OCI-LY1 (cell line): ENCODE data around the gene TOP2A.

Experiments used
- H2AFZ ChIP-seq: fragments of 200-600 bp; sonication (generic), shearing (Covaris generic); 2 replicates; pipeline ENCODE4 v1.6.0; 2014; ENCODE audit warnings: antibody characterized with exemption, mild to moderate bottlenecking, low read length
- H3F3A ChIP-seq: fragments of 200-600 bp; sonication (generic), shearing (Covaris generic); 2 replicates; pipeline ENCODE4 v1.6.0; 2014; ENCODE audit warnings: mild to moderate bottlenecking, antibody characterized with exemption, low read length, moderate library complexity; ENCODE audit not compliant: insufficient read depth
- H3K27ac ChIP-seq: fragments of 200-600 bp; sonication (generic); 2 replicates; pipeline ENCODE4 v1.5.1; 2014; ENCODE audit warnings: low read length, mixed run types, mild to moderate bottlenecking, low read depth; ENCODE audit not compliant: poor library complexity, severe bottlenecking
- H3K27me3 ChIP-seq: fragments of 200-600 bp; sonication (generic); 2 replicates; pipeline ENCODE4 v1.6.0; 2014; ENCODE audit warnings: antibody characterized with exemption, mild to moderate bottlenecking, low read length, moderate library complexity; ENCODE audit not compliant: insufficient read depth
- H3K36me3 ChIP-seq: fragments of 200-600 bp; sonication (generic); 2 replicates; pipeline ENCODE4 v1.6.1; 2014; ENCODE audit warnings: mild to moderate bottlenecking, antibody characterized with exemption, low read length, moderate library complexity, mixed read lengths; ENCODE audit not compliant: insufficient read depth
- H3K4me1 ChIP-seq: fragments of 200-600 bp; sonication (generic); 2 replicates; pipeline ENCODE4 v1.5.1; 2014; ENCODE audit warnings: mild to moderate bottlenecking, low read length, moderate library complexity; ENCODE audit not compliant: insufficient read depth, severe bottlenecking
- H3K4me2 ChIP-seq: fragments of 200-600 bp; sonication (generic), shearing (Covaris generic); 2 replicates; pipeline ENCODE4 v1.6.1; 2014; ENCODE audit warnings: low read length
- H3K4me3 ChIP-seq: fragments of 200-600 bp; sonication (generic); 2 replicates; pipeline ENCODE4 v1.5.1; 2014; ENCODE audit warnings: low read length, low read depth, mild to moderate bottlenecking, mixed read lengths; ENCODE audit not compliant: poor library complexity, severe bottlenecking
- H3K79me2 ChIP-seq: fragments of 200-600 bp; shearing (Covaris generic); 2 replicates; pipeline ENCODE4 v1.6.1; 2016; ENCODE audit warnings: mixed run types, low read length, mixed read lengths; ENCODE audit not compliant: insufficient read depth
- H3K9ac ChIP-seq: fragments of 200-600 bp; sonication (generic), shearing (Covaris generic); 2 replicates; pipeline ENCODE4 v1.6.1; 2014; ENCODE audit warnings: mild to moderate bottlenecking, low read length, mixed read lengths
- H3K9me2 ChIP-seq: fragments of 200-600 bp; sonication (generic), shearing (Covaris generic); 2 replicates; pipeline ENCODE4 v1.6.1; 2014; ENCODE audit warnings: low read depth, mild to moderate bottlenecking, low read length, mixed read lengths
- H3K9me3 ChIP-seq: fragments of 200-600 bp; shearing (Covaris generic); 2 replicates; pipeline ENCODE4 v1.6.1; 2014; ENCODE audit warnings: low read length, mixed read lengths
- H4K20me1 ChIP-seq: fragments of 200-600 bp; sonication (generic), shearing (Covaris generic); 2 replicates; pipeline ENCODE4 v1.6.0; 2016; ENCODE audit warnings: mild to moderate bottlenecking, low read length; ENCODE audit not compliant: insufficient read depth
- EZH2 ChIP-seq: fragments of 200-600 bp; sonication (generic), shearing (Covaris generic); IDR thresholded peaks from 2 replicates; pipeline ENCODE4 v1.8.0; 2017; ENCODE audit warnings: borderline replicate concordance, mixed run types, mild to moderate bottlenecking, antibody characterized with exemption, low read length, moderate library complexity, mixed read lengths
- TF ChIP-seq, protein P1 (sequence below): fragments of 200-600 bp; sonication (generic), shearing (Covaris generic); IDR thresholded peaks from 2 replicates; pipeline ENCODE4 v1.5.1; 2017; ENCODE audit warnings: mild to moderate bottlenecking, antibody characterized with exemption, low read length, moderate library complexity, mixed read lengths

TOP2A gene

DNA sequence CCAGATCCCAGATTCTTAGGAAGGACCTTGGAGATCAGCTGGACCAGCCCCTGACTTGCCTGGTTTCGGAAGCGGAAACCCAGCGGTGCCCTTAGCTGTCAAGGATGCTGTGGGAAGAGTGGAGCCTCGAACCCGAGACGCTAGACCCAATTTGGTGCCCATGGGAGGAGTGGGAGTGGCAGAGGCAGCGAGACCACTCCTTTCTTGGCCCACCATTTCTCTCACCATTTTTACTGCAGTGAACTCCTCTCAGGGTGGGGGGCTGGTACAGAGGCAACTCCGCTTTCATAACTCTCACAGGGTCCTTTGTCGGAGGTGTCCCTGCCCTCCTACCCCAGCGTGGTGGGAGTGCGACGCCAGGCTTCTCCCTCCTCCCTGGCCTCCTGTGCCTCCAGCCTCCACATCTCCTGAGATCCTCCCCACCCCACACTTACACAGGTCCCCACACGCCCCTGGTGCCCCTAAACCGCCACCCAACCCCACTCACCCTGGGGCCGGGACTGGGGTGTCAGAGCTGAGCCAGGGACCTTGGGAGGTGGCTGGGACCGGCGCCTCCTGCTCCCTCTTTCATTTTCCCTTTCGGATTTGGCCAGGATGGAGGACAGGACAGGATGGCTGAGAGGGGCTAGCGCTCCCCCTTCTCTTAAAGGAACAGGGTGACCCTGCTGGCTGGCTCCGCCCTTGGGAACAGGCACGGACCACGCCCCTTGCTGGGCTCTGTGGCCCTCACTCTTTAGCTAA lies 53.4 kb downstream of the TOP2A start, which contains the start of gene GJD3:
Gene GJD3 (minus strand): TSS at position 617 of the 741 bp plus-strand sequence. CDS start 922 bp downstream, outside the sequence.
- H3K27ac ChIP-seq: no peak within 1 kb of the TSS

GRCh38 chr17:40363111-40363827 lies 54.4 kb downstream of the TOP2A start:
- no peak overlapping the region; the same call in 1 of the 2 replicates for H3K9ac ChIP-seq
- H3K27me3 ChIP-seq: no peaks in the 10 kb centered on the region
- no peak for TF ChIP-seq EZH2
- TF ChIP-seq, protein P1, sequence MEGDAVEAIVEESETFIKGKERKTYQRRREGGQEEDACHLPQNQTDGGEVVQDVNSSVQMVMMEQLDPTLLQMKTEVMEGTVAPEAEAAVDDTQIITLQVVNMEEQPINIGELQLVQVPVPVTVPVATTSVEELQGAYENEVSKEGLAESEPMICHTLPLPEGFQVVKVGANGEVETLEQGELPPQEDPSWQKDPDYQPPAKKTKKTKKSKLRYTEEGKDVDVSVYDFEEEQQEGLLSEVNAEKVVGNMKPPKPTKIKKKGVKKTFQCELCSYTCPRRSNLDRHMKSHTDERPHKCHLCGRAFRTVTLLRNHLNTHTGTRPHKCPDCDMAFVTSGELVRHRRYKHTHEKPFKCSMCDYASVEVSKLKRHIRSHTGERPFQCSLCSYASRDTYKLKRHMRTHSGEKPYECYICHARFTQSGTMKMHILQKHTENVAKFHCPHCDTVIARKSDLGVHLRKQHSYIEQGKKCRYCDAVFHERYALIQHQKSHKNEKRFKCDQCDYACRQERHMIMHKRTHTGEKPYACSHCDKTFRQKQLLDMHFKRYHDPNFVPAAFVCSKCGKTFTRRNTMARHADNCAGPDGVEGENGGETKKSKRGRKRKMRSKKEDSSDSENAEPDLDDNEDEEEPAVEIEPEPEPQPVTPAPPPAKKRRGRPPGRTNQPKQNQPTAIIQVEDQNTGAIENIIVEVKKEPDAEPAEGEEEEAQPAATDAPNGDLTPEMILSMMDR: no peak

More for the DNA sequence above, 53.4 kb downstream of the TOP2A start, which contains the start of gene GJD3:
- no peaks in the 10 kb centered on the region for H3K9me3 ChIP-seq
- no peak within 1 kb of the TSS for H3K4me3 ChIP-seq
- H2AFZ ChIP-seq: no peak within 1 kb of the TSS
- no peaks in the 10 kb centered on the region for H3K79me2 ChIP-seq
- H3F3A ChIP-seq: no peaks in the 10 kb centered on the region
- H3K4me2 ChIP-seq: 0 out of 2 replicates have a peak within 1 kb of the TSS, but pooled peaks have one; percentile 8
- no peaks in the 10 kb centered on the region for H4K20me1 ChIP-seq
- no peaks in the 10 kb centered on the region for H3K9me2 ChIP-seq
- H3K27me3 ChIP-seq: no peaks in the 10 kb centered on the region
- no peak within 1 kb of the TSS for H3K9ac ChIP-seq
- H3K4me1 ChIP-seq: peaks cover 6% of the 10 kb centered on the region
- H3K36me3 ChIP-seq: no peaks in the 10 kb centered on the region
- no peak for TF ChIP-seq EZH2
- TF ChIP-seq, protein P1: no peak

DNA sequence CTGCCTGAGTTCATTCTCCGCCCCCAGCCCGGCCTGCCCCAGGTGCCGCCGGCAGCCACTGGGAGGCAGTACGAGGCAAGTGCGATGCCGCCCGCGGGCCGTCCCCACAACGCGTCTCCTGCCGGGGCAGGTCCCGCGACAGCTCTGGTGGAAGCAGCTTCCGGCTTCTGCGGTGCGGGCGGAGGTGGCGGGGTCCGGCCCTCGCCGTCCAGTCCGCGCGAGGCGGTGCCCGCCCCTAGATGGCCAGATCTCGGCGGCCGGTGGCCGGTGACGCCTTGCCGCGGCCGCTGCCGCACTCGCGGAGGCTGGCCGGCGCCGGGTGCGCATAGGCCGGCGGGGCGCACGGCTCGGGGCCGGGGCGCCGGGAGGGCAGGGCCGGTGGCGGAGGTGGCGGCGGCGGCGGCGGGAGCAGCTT lies 55.0 kb downstream of the TOP2A start:
- Histone ChIP-seq H3K9ac (no peak overlapping the region; the same call in 1 of the 2 replicates), H3F3A (no peaks in the 10 kb centered on the region), H3K36me3 (no peaks in the 10 kb centered on the region), H3K9me2 (no peaks in the 10 kb centered on the region), H3K27me3 (no peaks in the 10 kb centered on the region), H3K9me3 (no peaks in the 10 kb centered on the region), H3K27ac (no peak overlapping the region), H2AFZ (no peak overlapping the region), H3K4me3 (peak overlapping the region; percentile 58), H3K79me2 (no peaks in the 10 kb centered on the region), H4K20me1 (no peaks in the 10 kb centered on the region), H3K4me1 (peaks cover 11% of the 10 kb centered on the region), H3K4me2 (peak overlapping the region; percentile 59)
- no peak for TF ChIP-seq EZH2
- TF ChIP-seq, protein P1: peak; percentile 85

More at GRCh38 chr17:40363111-40363827, 54.4 kb downstream of the TOP2A start:
- H3K36me3 ChIP-seq: no peaks in the 10 kb centered on the region
- H3K4me1 ChIP-seq: peaks cover 11% of the 10 kb centered on the region
- no peak overlapping the region for H3K27ac ChIP-seq
- no peaks in the 10 kb centered on the region for H3K79me2 ChIP-seq
- no peaks in the 10 kb centered on the region for H3F3A ChIP-seq
- H4K20me1 ChIP-seq: no peaks in the 10 kb centered on the region
- H3K9me3 ChIP-seq: no peaks in the 10 kb centered on the region
- peak overlapping the region; percentile 58 for H3K4me3 ChIP-seq
- H3K9me2 ChIP-seq: no peaks in the 10 kb centered on the region
- no peak overlapping the region for H2AFZ ChIP-seq
- H3K4me2 ChIP-seq: peak overlapping the region; percentile 59
